SK-N-SH (cell line): ENCODE measurements around the gene STATH. TPM values are rescaled to one million over a fixed set of nuclear protein-coding genes. Genes with fewer than 3 reads are reported as not detected.

Source experiments
- polyA plus RNA-seq, 3 experiments: library from polyadenylated mRNA; depleted of rRNA; stranded (reverse); fragments of >200 nt; gene quantifications; 2 replicates each; pipeline ENCODE4 v1.2.3, GENCODE V29; 2012

The STATH gene
- polyA plus RNA-seq, 1 of the 3 experiments (the other 2 are of a cell fraction): not detected

Other genes starting within 250 kb of the STATH start
- gene SULT1B1, start 235.3 kb upstream of the STATH start, polyA plus RNA-seq (2012; rRNA removed): 14.7 and 22.4 TPM in 2 replicates
- 13.7 and 21.5 TPM in 2 replicates for gene SULT1E1, start 135.8 kb upstream of the STATH start, polyA plus RNA-seq (2012; rRNA removed)
- not detected in 2 replicates for gene CSN1S1, start 64.9 kb upstream of the STATH start, polyA plus RNA-seq (2012; rRNA removed)
- gene CSN2, start 30.2 kb upstream of the STATH start, polyA plus RNA-seq (2012; rRNA removed): not detected in 2 replicates
- gene HTN3, start 32.5 kb downstream of the STATH start, polyA plus RNA-seq (2012; rRNA removed): not detected in 2 replicates
- not detected in 2 replicates for gene HTN1, start 54.5 kb downstream of the STATH start, polyA plus RNA-seq (2012; rRNA removed)
- gene PRR27, start 158.3 kb downstream of the STATH start, polyA plus RNA-seq (2012; rRNA removed): not detected in 2 replicates
- not detected in 2 replicates for gene ODAM, start 199.8 kb downstream of the STATH start, polyA plus RNA-seq (2012; rRNA removed)
- not detected in 2 replicates for gene FDCSP, start 230.2 kb downstream of the STATH start, polyA plus RNA-seq (2012; rRNA removed)
- gene CSN3, start 246.6 kb downstream of the STATH start, polyA plus RNA-seq (2012; rRNA removed): not detected in 2 replicates